Measurements from ENCODE around the gene PTGDS. TPM values are rescaled to one million over a fixed set of nuclear protein-coding genes. Genes with fewer than 3 reads are reported as not detected.

PTGDS gene
- total and polyA plus RNA-seq, 12 donors: 1.1 to 812 (median 219) TPM

DNA sequence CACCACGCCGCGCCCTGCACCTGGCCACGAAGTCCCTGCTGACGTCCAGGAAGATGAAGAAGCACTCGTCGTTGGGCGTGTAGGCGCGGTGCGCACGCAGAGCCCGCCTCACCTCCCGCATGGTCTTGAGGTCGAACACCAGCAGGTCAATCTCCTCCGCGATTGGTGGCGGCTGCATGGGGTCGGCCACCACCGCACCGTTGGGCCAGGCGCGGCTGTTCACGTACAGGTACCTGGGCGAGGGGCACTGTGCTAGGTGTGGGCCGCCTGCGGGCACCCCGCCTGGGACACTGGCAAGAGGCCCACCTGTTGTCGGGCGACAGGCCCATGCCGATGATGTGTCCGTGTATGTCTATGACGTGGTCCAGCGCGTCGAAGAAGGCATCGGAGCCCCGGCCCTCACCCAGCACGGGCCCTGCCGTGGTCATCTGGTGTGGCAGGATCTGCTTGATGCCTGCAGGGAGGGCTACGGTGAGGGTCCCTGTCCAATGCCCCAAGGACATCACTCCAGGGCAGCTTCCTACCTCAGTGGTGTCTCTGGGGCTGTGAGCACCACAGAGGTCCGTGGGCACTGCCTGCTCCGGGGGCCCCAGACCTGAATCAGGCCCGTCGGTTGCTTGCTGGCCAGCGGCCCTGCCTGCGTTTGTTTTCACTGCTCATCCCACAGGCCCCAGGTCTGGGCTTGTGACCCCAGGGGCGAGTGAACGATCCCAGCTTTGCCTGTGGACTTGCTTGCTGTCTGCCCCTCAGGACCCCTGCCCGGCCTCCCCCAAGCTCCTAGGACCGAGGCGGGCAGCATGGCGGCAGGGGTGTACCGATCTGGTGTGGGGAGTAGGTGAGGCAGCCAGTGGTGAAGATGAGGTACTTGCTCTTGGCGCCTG lies 35.8 kb upstream of the PTGDS start:
- no peak overlapping the region for H3K27ac ChIP-seq
- H3K4me3 ChIP-seq: no peak overlapping the region
- peaks cover 0 to 40% of the 10 kb centered on the region in 2 donors for H3K36me3 ChIP-seq (replicated peaks in 1 of 2)
- peak in 2 of 7 donors; percentile 47 to 53 for DNase-seq
- H3K9me3 ChIP-seq (replicated peaks in 1 of 3): no peaks in the 10 kb centered on the region
- TF ChIP-seq POLR2A (IDR thresholded peaks at IDR 0.05) (no peak), CTCF (IDR thresholded peaks at IDR 0.05) (no peak)
- WGBS, 4 donors: 92 to 98% (median 94%) methylated on average over 9 to 55 of the region's 55 CpGs
- no peaks in the 10 kb centered on the region for H3K27me3 ChIP-seq
- intact Hi-C loops (cut with DNase I): loop anchor here (5.0 to 10.0 kb wide), 4 partner anchors 57 to 97 kb away; partner anchors contain the start of genes AJM1 (in 1 of the 2), FUT7 (in 1 of the 2), MAMDC4 (in 1 of the 2) and PHPT1 (in 1 of the 2)
- peaks cover 21 to 23% of the 10 kb centered on the region in 2 donors for H3K4me1 ChIP-seq (replicated peaks in 1 of 2)

- peak in 1 of 7 donors; percentile 20 for DNase-seq
These were observed 35.0 kb upstream of the PTGDS start for GRCh38 chr9:136942112-136942880.

GRCh38 chr9:136942881-136943230 lies 34.4 kb upstream of the PTGDS start:
- peaks cover 21 to 23% of the 10 kb centered on the region in 2 donors for H3K4me1 ChIP-seq (replicated peaks in 1 of 2)
- intact Hi-C loops (cut with DNase I): loop anchor here (5.0 to 10.0 kb wide), 4 partner anchors 58 to 98 kb away; partner anchors contain the start of genes AJM1 (in 1 of the 2), FUT7 (in 1 of the 2), MAMDC4 (in 1 of the 2) and PHPT1 (in 1 of the 2)
- no peak for DNase-seq

More at GRCh38 chr9:136942112-136942880, 35.0 kb upstream of the PTGDS start:
- Histone ChIP-seq H3K4me1 (replicated peaks in 1 of 2) (peaks cover 21 to 23% of the 10 kb centered on the region in 2 donors), H3K9me3 (replicated peaks in 1 of 3) (no peaks in the 10 kb centered on the region), H3K27me3 (no peaks in the 10 kb centered on the region), H3K27ac (no peak overlapping the region), H3K36me3 (replicated peaks in 1 of 2) (peaks cover 0 to 40% of the 10 kb centered on the region in 2 donors), H3K4me3 (no peak overlapping the region)
- intact Hi-C loops (cut with DNase I): loop anchor here (5.0 to 10.0 kb wide), 4 partner anchors 57 to 97 kb away; partner anchors contain the start of genes AJM1 (in 1 of the 2), FUT7 (in 1 of the 2), MAMDC4 (in 1 of the 2) and PHPT1 (in 1 of the 2)
- 93 to 94% (median 94%) methylated on average over 22 to 60 of the region's 60 CpGs; no CpG with 5 or more reads in 1 of the 4 donors for WGBS, 4 donors
- TF ChIP-seq CTCF (IDR thresholded peaks at IDR 0.05): no peak
- no peak for TF ChIP-seq POLR2A (IDR thresholded peaks at IDR 0.05)

More at GRCh38 chr9:136942881-136943230, 34.4 kb upstream of the PTGDS start:
- H3K27ac ChIP-seq: no peak overlapping the region
- H3K9me3 ChIP-seq (replicated peaks in 1 of 3): no peaks in the 10 kb centered on the region
- H3K4me3 ChIP-seq: peak overlapping the region in 1 of 4 donors; percentile 100
- TF ChIP-seq POLR2A (IDR thresholded peaks at IDR 0.05): no peak
- TF ChIP-seq CTCF (IDR thresholded peaks at IDR 0.05): no peak
- no peaks in the 10 kb centered on the region for H3K27me3 ChIP-seq
- peaks cover 0 to 40% of the 10 kb centered on the region in 2 donors for H3K36me3 ChIP-seq (replicated peaks in 1 of 2)
- 88 to 92% (median 89%) methylated on average over 3 to 16 of the region's 16 CpGs; no CpG with 5 or more reads in 1 of the 4 donors for WGBS, 4 donors

All from adrenal gland (tissue), 12 donors.